ENCODE results near the gene GLDN. TPM values are rescaled to one million over a fixed set of nuclear protein-coding genes. Genes with fewer than 3 reads are reported as not detected.

The GLDN gene
- total RNA-seq, 1 donor from 2014 or later: 4.8 TPM

- no peak for DNase-seq
- Histone ChIP-seq H3K4me1 (peaks cover 18% of the 10 kb centered on the region), H3K36me3 (no peaks in the 10 kb centered on the region), H3K27ac (replicated peaks) (no peak overlapping the region), H3K9me3 (replicated peaks) (no peaks in the 10 kb centered on the region), H3K27me3 (ENCODE audit: low read depth) (no peaks in the 10 kb centered on the region), H3K4me3 (no peak overlapping the region)
- intact Hi-C loops (cut with micrococcal nuclease): no loop called here
- no peak for TF ChIP-seq CTCF (IDR thresholded peaks at IDR 0.05; ENCODE audit: borderline replicate concordance)
Measured at GRCh38 chr15:51356983-51357382, 15.5 kb downstream of the GLDN start.

GRCh38 chr15:51359981-51360380 lies 18.5 kb downstream of the GLDN start:
- no peak for TF ChIP-seq CTCF (IDR thresholded peaks at IDR 0.05; ENCODE audit: borderline replicate concordance)
- Histone ChIP-seq H3K9me3 (replicated peaks) (no peaks in the 10 kb centered on the region), H3K4me1 (no peaks in the 10 kb centered on the region), H3K36me3 (no peaks in the 10 kb centered on the region), H3K4me3 (no peak overlapping the region), H3K27me3 (ENCODE audit: low read depth) (no peaks in the 10 kb centered on the region), H3K27ac (replicated peaks) (no peak overlapping the region)
- intact Hi-C loops (cut with micrococcal nuclease): no loop called here
- no peak for DNase-seq

- intact Hi-C loops (cut with micrococcal nuclease): no loop called here
- no peak for TF ChIP-seq CTCF (IDR thresholded peaks at IDR 0.05; ENCODE audit: borderline replicate concordance)
- no peaks in the 10 kb centered on the region for H3K4me1 ChIP-seq
Measured at GRCh38 chr15:51363383-51363782, 21.9 kb downstream of the GLDN start.

GRCh38 chr15:51365417-51365816 lies 24.0 kb downstream of the GLDN start:
- H3K9me3 ChIP-seq (replicated peaks): no peaks in the 10 kb centered on the region
- no peak overlapping the region for H3K4me3 ChIP-seq
- H3K36me3 ChIP-seq: no peaks in the 10 kb centered on the region
- TF ChIP-seq CTCF (IDR thresholded peaks at IDR 0.05; ENCODE audit: borderline replicate concordance): no peak
- intact Hi-C loops (cut with micrococcal nuclease): no loop called here
- no peaks in the 10 kb centered on the region for H3K27me3 ChIP-seq (ENCODE audit: low read depth)
- no peak overlapping the region for H3K27ac ChIP-seq (replicated peaks)
- DNase-seq: no peak
- no peaks in the 10 kb centered on the region for H3K4me1 ChIP-seq

More at GRCh38 chr15:51363383-51363782, 21.9 kb downstream of the GLDN start:
- Histone ChIP-seq H3K4me3 (no peak overlapping the region), H3K9me3 (replicated peaks) (no peaks in the 10 kb centered on the region), H3K27ac (replicated peaks) (no peak overlapping the region), H3K27me3 (ENCODE audit: low read depth) (no peaks in the 10 kb centered on the region), H3K36me3 (no peaks in the 10 kb centered on the region)
- DNase-seq: no peak

GRCh38 chr15:51366071-51366470 lies 24.6 kb downstream of the GLDN start:
- H3K27me3 ChIP-seq (ENCODE audit: low read depth): no peaks in the 10 kb centered on the region
- no peak overlapping the region for H3K4me3 ChIP-seq
- no peak for DNase-seq
- no peaks in the 10 kb centered on the region for H3K4me1 ChIP-seq
- no peak overlapping the region for H3K27ac ChIP-seq (replicated peaks)
- no peak for TF ChIP-seq CTCF (IDR thresholded peaks at IDR 0.05; ENCODE audit: borderline replicate concordance)
- H3K36me3 ChIP-seq: no peaks in the 10 kb centered on the region
- intact Hi-C loops (cut with micrococcal nuclease): no loop called here
- no peaks in the 10 kb centered on the region for H3K9me3 ChIP-seq (replicated peaks)

- H3K36me3 ChIP-seq: no peaks in the 10 kb centered on the region
- H3K27me3 ChIP-seq (ENCODE audit: low read depth): no peaks in the 10 kb centered on the region
- no peaks in the 10 kb centered on the region for H3K4me1 ChIP-seq
- H3K9me3 ChIP-seq (replicated peaks): no peaks in the 10 kb centered on the region
- no peak overlapping the region for H3K4me3 ChIP-seq
- no peak for TF ChIP-seq CTCF (IDR thresholded peaks at IDR 0.05; ENCODE audit: borderline replicate concordance)
- intact Hi-C loops (cut with micrococcal nuclease): no loop called here
- peak overlapping the region; percentile 25 for H3K27ac ChIP-seq (replicated peaks)
- DNase-seq: no peak
Measured at GRCh38 chr15:51366920-51367319, 25.5 kb downstream of the GLDN start.

All from left ventricle myocardium inferior (tissue), 1 donor.